ENCODE measurements around the gene HEXD. TPM values are rescaled to one million over a fixed set of nuclear protein-coding genes. Genes with fewer than 3 reads are reported as not detected.
"Not testable (repeated sequence)": the region's sequence is repeated elsewhere in the genome, so short reads cannot be mapped to it uniquely, and the experiment has no call there.

The HEXD gene
- polyA plus RNA-seq, 3 donors = 8.9 to 61.5 (median 12.7) TPM

- Histone ChIP-seq H3K4me1 (ENCODE audit: control insufficient read depth in 1 of 2, insufficient read depth in 2 of 2, low read length in 2 of 2) (peaks cover 28 to 38% of the 10 kb centered on the region in 2 donors), H3K9me3 (replicated peaks in 1 of 2; ENCODE audit: control insufficient read depth in 1 of 2, insufficient read depth in 1 of 2, low read length in 2 of 2) (no peaks in the 10 kb centered on the region), H4K20me1 (ENCODE audit: insufficient read depth, low read length) (peaks cover 46% of the 10 kb centered on the region), H2AFZ (ENCODE audit: insufficient read depth, low read depth, low read length, poor library complexity, severe bottlenecking) (peak within 1 kb of the TSS; percentile 79), H3K4me2 (replicated peaks; ENCODE audit: extremely low read depth, low read length, poor library complexity, severe bottlenecking) (peak within 1 kb of the TSS; percentile 98), H3K79me2 (ENCODE audit: insufficient read depth, low read length) (peaks cover 46% of the 10 kb centered on the region), H3K9ac (ENCODE audit: insufficient read depth, low read length, poor library complexity, severe bottlenecking) (peak within 1 kb of the TSS; percentile 92), H3K4me3 (replicated peaks in 1 of 3; ENCODE audit: low read depth in 2 of 3, low read length in 3 of 3) (peak within 1 kb of the TSS; percentile 78 to 100 (median 79)), H3K27me3 (ENCODE audit: control insufficient read depth in 2 of 2, insufficient read depth in 2 of 2, low read length in 2 of 2) (no peaks in the 10 kb centered on the region), H3K27ac (ENCODE audit: low read depth in 1 of 2, low read length in 2 of 2) (peak within 1 kb of the TSS; percentile 79 to 87), H3K36me3 (replicated peaks in 1 of 2; ENCODE audit: control insufficient read depth in 1 of 2, insufficient read depth in 2 of 2, low read length in 2 of 2) (peaks cover 16 to 21% of the 10 kb centered on the region in 2 donors)
- Mint-ChIP-seq H3K4me1 (peaks cover 24% of the 10 kb centered on the region), H3K4me3 (peak within 1 kb of the TSS; percentile 93 to 99), H3K27me3 (ENCODE audit: low read depth in 3 of 3) (peaks cover 0 to 1% (median 0%) of the 10 kb centered on the region in 3 donors), H3K27ac (peak within 1 kb of the TSS; percentile 80 to 97 (median 93)), H3K9me3 (peaks cover 0 to 6% (median 2%) of the 10 kb centered on the region in 7 donors), H3K36me3 (peaks cover 12 to 27% of the 10 kb centered on the region in 2 donors)
- TF ChIP-seq, protein P1, sequence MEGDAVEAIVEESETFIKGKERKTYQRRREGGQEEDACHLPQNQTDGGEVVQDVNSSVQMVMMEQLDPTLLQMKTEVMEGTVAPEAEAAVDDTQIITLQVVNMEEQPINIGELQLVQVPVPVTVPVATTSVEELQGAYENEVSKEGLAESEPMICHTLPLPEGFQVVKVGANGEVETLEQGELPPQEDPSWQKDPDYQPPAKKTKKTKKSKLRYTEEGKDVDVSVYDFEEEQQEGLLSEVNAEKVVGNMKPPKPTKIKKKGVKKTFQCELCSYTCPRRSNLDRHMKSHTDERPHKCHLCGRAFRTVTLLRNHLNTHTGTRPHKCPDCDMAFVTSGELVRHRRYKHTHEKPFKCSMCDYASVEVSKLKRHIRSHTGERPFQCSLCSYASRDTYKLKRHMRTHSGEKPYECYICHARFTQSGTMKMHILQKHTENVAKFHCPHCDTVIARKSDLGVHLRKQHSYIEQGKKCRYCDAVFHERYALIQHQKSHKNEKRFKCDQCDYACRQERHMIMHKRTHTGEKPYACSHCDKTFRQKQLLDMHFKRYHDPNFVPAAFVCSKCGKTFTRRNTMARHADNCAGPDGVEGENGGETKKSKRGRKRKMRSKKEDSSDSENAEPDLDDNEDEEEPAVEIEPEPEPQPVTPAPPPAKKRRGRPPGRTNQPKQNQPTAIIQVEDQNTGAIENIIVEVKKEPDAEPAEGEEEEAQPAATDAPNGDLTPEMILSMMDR (IDR thresholded peaks at IDR 0.05) = no peak
- WGBS (ENCODE audit: insufficient coverage) = under 1% methylated on average over 89 of the region's 91 CpGs
- peak; percentile 87 to 93 (median 91) for DNase-seq
- intact Hi-C loops (cut with micrococcal nuclease) = loop anchor here (1.0 to 10.0 kb wide), 7 partner anchors 8 to 416 kb away; partner anchors contain the start of genes HEXD (in 2 of the 2), OGFOD3 (in 2 of the 2), DCXR (in 1 of the 2) and NARF (in 1 of the 2)
These were observed 32.4 kb downstream of the HEXD start, which contains the start of gene CYBC1 for GRCh38 chr17:82450357-82451106. Gene CYBC1, minus strand, starts transcription at chr17:82450752. Its CDS starts 1,498 bp downstream, at chr17:82449254.

GRCh38 chr17:82452162-82452561 is 34.0 kb downstream of the HEXD start:
- intact Hi-C loops (cut with micrococcal nuclease) = loop anchor here in 1 of 2 donors (10.0 kb wide), 3 partner anchors 157 to 417 kb away; partner anchors contain the start of genes DCXR, RAB40B and RAC3
- H3K27ac ChIP-seq (ENCODE audit: low read depth in 1 of 2, low read length in 2 of 2) = no peak overlapping the region

GRCh38 chr17:82453151-82453550 is 35.0 kb downstream of the HEXD start:
- not testable (repeated sequence) for H3K27ac Mint-ChIP-seq; H3K9me3 Mint-ChIP-seq; H3K4me3 ChIP-seq (replicated peaks in 1 of 3; ENCODE audit: low read depth in 2 of 3, low read length in 3 of 3); DNase-seq; H3K27me3 ChIP-seq (ENCODE audit: control insufficient read depth in 2 of 2, insufficient read depth in 2 of 2, low read length in 2 of 2); H3K27ac ChIP-seq (ENCODE audit: low read depth in 1 of 2, low read length in 2 of 2); H3K4me3 Mint-ChIP-seq; H3K36me3 ChIP-seq (replicated peaks in 1 of 2; ENCODE audit: control insufficient read depth in 1 of 2, insufficient read depth in 2 of 2, low read length in 2 of 2); H3K4me2 ChIP-seq (replicated peaks; ENCODE audit: extremely low read depth, low read length, poor library complexity, severe bottlenecking); H3K9me3 ChIP-seq (replicated peaks in 1 of 2; ENCODE audit: control insufficient read depth in 1 of 2, insufficient read depth in 1 of 2, low read length in 2 of 2); H3K27me3 Mint-ChIP-seq (ENCODE audit: low read depth in 3 of 3); H3K36me3 Mint-ChIP-seq; H3K9ac ChIP-seq (ENCODE audit: insufficient read depth, low read length, poor library complexity, severe bottlenecking); H2AFZ ChIP-seq (ENCODE audit: insufficient read depth, low read depth, low read length, poor library complexity, severe bottlenecking)
- 100% methylated on average over 1 of the region's 7 CpGs for WGBS (ENCODE audit: insufficient coverage)
- H3K4me1 ChIP-seq (ENCODE audit: control insufficient read depth in 1 of 2, insufficient read depth in 2 of 2, low read length in 2 of 2) = peaks cover 46 to 56% of the 10 kb centered on the region in 2 donors
- intact Hi-C loops (cut with micrococcal nuclease) = loop anchor here in 1 of 2 donors (10.0 kb wide), 3 partner anchors 158 to 418 kb away; partner anchors contain the start of genes DCXR, RAB40B and RAC3
- peaks cover 21% of the 10 kb centered on the region for H3K79me2 ChIP-seq (ENCODE audit: insufficient read depth, low read length)
- H4K20me1 ChIP-seq (ENCODE audit: insufficient read depth, low read length) = peaks cover 20% of the 10 kb centered on the region
- H3K4me1 Mint-ChIP-seq = peaks cover 39% of the 10 kb centered on the region

More at GRCh38 chr17:82452162-82452561, 34.0 kb downstream of the HEXD start:
- peak overlapping the region in 3 of 7 donors; percentile 23 to 90 (median 86) for H3K27ac Mint-ChIP-seq
- WGBS (ENCODE audit: insufficient coverage) = 100% methylated on average over 2 of the region's 3 CpGs
- DNase-seq = no peak
- H2AFZ ChIP-seq (ENCODE audit: insufficient read depth, low read depth, low read length, poor library complexity, severe bottlenecking) = no peak overlapping the region
- no peak overlapping the region for H3K9ac ChIP-seq (ENCODE audit: insufficient read depth, low read length, poor library complexity, severe bottlenecking)
- no peak overlapping the region for H3K4me3 ChIP-seq (replicated peaks in 1 of 3; ENCODE audit: low read depth in 2 of 3, low read length in 3 of 3)
- H3K36me3 Mint-ChIP-seq = peaks cover 5 to 11% of the 10 kb centered on the region in 2 donors
- H3K79me2 ChIP-seq (ENCODE audit: insufficient read depth, low read length) = peaks cover 31% of the 10 kb centered on the region
- peaks cover 32% of the 10 kb centered on the region for H3K4me1 Mint-ChIP-seq
- no peaks in the 10 kb centered on the region for H3K27me3 ChIP-seq (ENCODE audit: control insufficient read depth in 2 of 2, insufficient read depth in 2 of 2, low read length in 2 of 2)
- H3K4me1 ChIP-seq (ENCODE audit: control insufficient read depth in 1 of 2, insufficient read depth in 2 of 2, low read length in 2 of 2) = peaks cover 43 to 53% of the 10 kb centered on the region in 2 donors
- peaks cover 30% of the 10 kb centered on the region for H4K20me1 ChIP-seq (ENCODE audit: insufficient read depth, low read length)
- H3K9me3 Mint-ChIP-seq = peaks cover 0 to 6% (median 2%) of the 10 kb centered on the region in 7 donors
- TF ChIP-seq, protein P1 (IDR thresholded peaks at IDR 0.05) = no peak
- peaks cover 5 to 7% of the 10 kb centered on the region in 2 donors for H3K36me3 ChIP-seq (replicated peaks in 1 of 2; ENCODE audit: control insufficient read depth in 1 of 2, insufficient read depth in 2 of 2, low read length in 2 of 2)
- no peak overlapping the region for H3K4me3 Mint-ChIP-seq
- no peaks in the 10 kb centered on the region for H3K9me3 ChIP-seq (replicated peaks in 1 of 2; ENCODE audit: control insufficient read depth in 1 of 2, insufficient read depth in 1 of 2, low read length in 2 of 2)
- H3K4me2 ChIP-seq (replicated peaks; ENCODE audit: extremely low read depth, low read length, poor library complexity, severe bottlenecking) = no peak overlapping the region
- H3K27me3 Mint-ChIP-seq (ENCODE audit: low read depth in 3 of 3) = peaks cover 0 to 1% (median 0%) of the 10 kb centered on the region in 3 donors
